ENCODE results near the gene RAB3IL1.

Gene RAB3IL1

DNA sequence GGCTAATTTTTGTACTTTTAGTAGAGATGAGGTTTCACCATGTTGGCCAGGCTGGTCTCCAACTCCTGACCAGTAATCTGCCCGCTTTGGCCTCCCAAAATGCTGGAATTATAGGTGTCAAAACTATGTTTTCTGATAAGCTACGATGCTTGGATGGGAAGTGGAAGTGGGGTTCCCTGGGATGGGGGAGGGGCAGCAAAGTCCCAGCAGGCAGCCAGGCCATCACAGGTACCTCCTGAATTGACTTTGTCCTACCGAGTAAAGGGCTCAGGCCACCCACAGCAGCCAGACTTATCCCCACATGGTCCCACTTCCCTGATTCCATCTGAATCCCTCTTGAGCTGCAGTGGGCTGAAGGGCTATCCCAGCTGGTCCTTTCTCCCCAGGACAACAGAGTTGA, 43.2 kb upstream of the RAB3IL1 start:
- Histone ChIP-seq H3K36me3 (ENCODE audit: insufficient read depth) (peaks cover 7% of the 10 kb centered on the region; the same call in 1 of the 2 replicates), H4K20me1 (ENCODE audit: insufficient read depth) (0 out of 2 replicates have a peak, but pooled peaks cover 4% of the 10 kb centered on the region), H3K4me2 (no peak overlapping the region)

DNA sequence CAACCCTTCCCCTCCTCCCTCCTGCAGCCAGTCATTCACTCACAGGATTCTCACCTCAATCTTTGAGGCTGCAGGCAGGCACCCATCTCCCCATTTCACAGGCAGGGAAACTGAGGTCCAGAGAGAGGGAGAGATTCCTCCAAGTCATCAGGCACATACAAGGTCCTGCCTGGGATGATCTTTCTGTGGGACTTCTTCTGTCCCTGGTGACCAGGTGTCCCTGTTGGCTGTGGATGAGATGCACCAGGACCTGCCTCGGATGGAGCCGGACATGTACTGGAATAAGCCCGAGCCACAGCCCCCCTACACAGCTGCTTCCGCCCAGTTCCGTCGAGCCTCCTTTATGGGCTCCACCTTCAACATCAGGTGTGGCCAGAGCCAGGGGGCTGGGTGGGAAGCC, 42.3 kb upstream of the RAB3IL1 start:
- Histone ChIP-seq H3K79me2 (ENCODE audit: insufficient read depth, low read depth) (0 out of 2 replicates have a peak, but pooled peaks cover under 1% of the 10 kb centered on the region), H3K36me3 (ENCODE audit: insufficient read depth) (no peaks in the 10 kb centered on the region; the same call in 1 of the 2 replicates), H2AFZ (ENCODE audit: low read depth) (no peak overlapping the region), H3K4me2 (no peak overlapping the region), H3K27me3 (ENCODE audit: insufficient read depth, low read depth) (no peaks in the 10 kb centered on the region), H3K9ac (no peak overlapping the region), H3K4me1 (ENCODE audit: low read depth, poor library complexity, severe bottlenecking) (no peaks in the 10 kb centered on the region), H3K27ac (no peak overlapping the region), H4K20me1 (ENCODE audit: insufficient read depth) (no peaks in the 10 kb centered on the region), H3K4me3 (IDR thresholded peaks at IDR 0.05; ENCODE audit: insufficient read depth, low read depth, low read length) (no peak overlapping the region)
- TF ChIP-seq, protein P1, sequence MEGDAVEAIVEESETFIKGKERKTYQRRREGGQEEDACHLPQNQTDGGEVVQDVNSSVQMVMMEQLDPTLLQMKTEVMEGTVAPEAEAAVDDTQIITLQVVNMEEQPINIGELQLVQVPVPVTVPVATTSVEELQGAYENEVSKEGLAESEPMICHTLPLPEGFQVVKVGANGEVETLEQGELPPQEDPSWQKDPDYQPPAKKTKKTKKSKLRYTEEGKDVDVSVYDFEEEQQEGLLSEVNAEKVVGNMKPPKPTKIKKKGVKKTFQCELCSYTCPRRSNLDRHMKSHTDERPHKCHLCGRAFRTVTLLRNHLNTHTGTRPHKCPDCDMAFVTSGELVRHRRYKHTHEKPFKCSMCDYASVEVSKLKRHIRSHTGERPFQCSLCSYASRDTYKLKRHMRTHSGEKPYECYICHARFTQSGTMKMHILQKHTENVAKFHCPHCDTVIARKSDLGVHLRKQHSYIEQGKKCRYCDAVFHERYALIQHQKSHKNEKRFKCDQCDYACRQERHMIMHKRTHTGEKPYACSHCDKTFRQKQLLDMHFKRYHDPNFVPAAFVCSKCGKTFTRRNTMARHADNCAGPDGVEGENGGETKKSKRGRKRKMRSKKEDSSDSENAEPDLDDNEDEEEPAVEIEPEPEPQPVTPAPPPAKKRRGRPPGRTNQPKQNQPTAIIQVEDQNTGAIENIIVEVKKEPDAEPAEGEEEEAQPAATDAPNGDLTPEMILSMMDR (conservative IDR thresholded peaks at IDR 0.05; ENCODE audit: low read depth, low read length) = no peak

More for the DNA sequence above, 43.2 kb upstream of the RAB3IL1 start:
- peaks cover 9% of the 10 kb centered on the region for H3K79me2 ChIP-seq (ENCODE audit: insufficient read depth, low read depth)
- H3K4me1 ChIP-seq (ENCODE audit: low read depth, poor library complexity, severe bottlenecking) = peaks cover 6% of the 10 kb centered on the region
- H3K27ac ChIP-seq = no peak overlapping the region
- TF ChIP-seq, protein P1 (conservative IDR thresholded peaks at IDR 0.05; ENCODE audit: low read depth, low read length) = no peak
- no peak overlapping the region for H3K4me3 ChIP-seq (IDR thresholded peaks at IDR 0.05; ENCODE audit: insufficient read depth, low read depth, low read length)
- no peak overlapping the region for H2AFZ ChIP-seq (ENCODE audit: low read depth)
- H3K27me3 ChIP-seq (ENCODE audit: insufficient read depth, low read depth) = no peaks in the 10 kb centered on the region
- H3K9ac ChIP-seq = no peak overlapping the region

DNA sequence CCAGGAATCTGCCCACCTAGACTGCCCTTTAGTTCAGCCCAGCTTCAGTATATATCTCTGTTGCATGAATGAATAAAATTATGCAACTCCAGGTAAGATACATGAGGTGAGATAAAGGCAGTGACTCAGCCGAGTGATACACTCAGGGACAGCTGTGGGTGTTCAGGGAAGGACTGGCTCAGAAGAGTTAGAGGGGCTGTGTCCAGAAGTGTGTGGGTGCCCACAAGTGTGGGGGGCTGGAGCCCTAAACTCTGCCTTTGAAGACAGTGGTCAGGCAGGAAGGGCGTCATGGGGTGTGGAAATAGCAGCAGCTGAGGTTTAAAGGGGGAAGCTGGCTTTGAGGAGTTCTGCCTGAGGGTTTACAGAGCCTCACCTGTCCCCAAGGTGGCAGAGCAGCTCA, 41.7 kb upstream of the RAB3IL1 start:
- TF ChIP-seq, protein P1 (conservative IDR thresholded peaks at IDR 0.05; ENCODE audit: low read depth, low read length) = no peak
- H3K27ac ChIP-seq = no peak overlapping the region
- H3K9ac ChIP-seq = no peak overlapping the region
- H3K27me3 ChIP-seq (ENCODE audit: insufficient read depth, low read depth) = no peaks in the 10 kb centered on the region
- H4K20me1 ChIP-seq (ENCODE audit: insufficient read depth) = no peaks in the 10 kb centered on the region
- H3K4me3 ChIP-seq (IDR thresholded peaks at IDR 0.05; ENCODE audit: insufficient read depth, low read depth, low read length) = no peak overlapping the region
- no peaks in the 10 kb centered on the region for H3K4me1 ChIP-seq (ENCODE audit: low read depth, poor library complexity, severe bottlenecking)
- H3K36me3 ChIP-seq (ENCODE audit: insufficient read depth) = no peaks in the 10 kb centered on the region
- no peaks in the 10 kb centered on the region for H3K79me2 ChIP-seq (ENCODE audit: insufficient read depth, low read depth)
- no peak overlapping the region for H3K4me2 ChIP-seq
- H2AFZ ChIP-seq (ENCODE audit: low read depth) = no peak overlapping the region

DNA sequence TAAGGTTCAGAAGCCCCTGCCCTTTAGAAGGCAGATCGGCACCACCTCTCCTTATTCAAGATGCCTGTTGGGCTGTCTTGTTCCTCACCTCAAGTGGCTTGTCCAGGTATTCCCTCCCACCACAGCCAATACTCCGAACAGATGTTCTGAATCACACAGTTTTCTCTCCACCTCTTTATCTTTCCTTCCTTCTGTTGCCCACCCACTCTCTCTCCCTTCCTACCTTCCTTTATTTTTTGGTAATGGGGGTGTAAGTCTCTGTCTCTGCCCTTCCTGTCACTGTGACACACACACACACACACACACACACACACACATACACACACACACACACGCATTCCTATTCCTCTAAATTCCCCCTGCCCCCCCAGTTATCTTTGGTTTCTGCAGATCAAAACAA, 41.2 kb upstream of the RAB3IL1 start:
- H3K4me1 ChIP-seq (ENCODE audit: low read depth, poor library complexity, severe bottlenecking) = no peaks in the 10 kb centered on the region

More for the DNA sequence above, 41.2 kb upstream of the RAB3IL1 start:
- Histone ChIP-seq H3K4me2 (no peak overlapping the region), H3K4me3 (IDR thresholded peaks at IDR 0.05; ENCODE audit: insufficient read depth, low read depth, low read length) (no peak overlapping the region), H3K9ac (no peak overlapping the region), H2AFZ (ENCODE audit: low read depth) (no peak overlapping the region), H3K79me2 (ENCODE audit: insufficient read depth, low read depth) (no peaks in the 10 kb centered on the region), H3K36me3 (ENCODE audit: insufficient read depth) (no peaks in the 10 kb centered on the region), H3K27me3 (ENCODE audit: insufficient read depth, low read depth) (no peaks in the 10 kb centered on the region), H3K27ac (no peak overlapping the region), H4K20me1 (ENCODE audit: insufficient read depth) (no peaks in the 10 kb centered on the region)
- TF ChIP-seq, protein P1 (conservative IDR thresholded peaks at IDR 0.05; ENCODE audit: low read depth, low read length) = no peak

All from KMS-11 (cell line).